T-helper 17 cell (primary cell): ENCODE results near the gene POMP. TPM values are rescaled to one million over a fixed set of nuclear protein-coding genes. Genes with fewer than 3 reads are reported as not detected.

Experiments used
- ATAC-seq: fragments of 150-1000 bp; cut with Tn5 transposase; 2 replicates; pipeline ENCODE4 v1.10.0; 2021; ENCODE audit warnings: mild to moderate bottlenecking, moderate library complexity
- DNase-seq, 3 donors: peaks; one replicate each; pipeline versions ENCODE4 v3.0.0 to v3.0.0-alpha.2; 2020 to 2021
- H3K9me3 ChIP-seq: one replicate; pipeline ENCODE4 v1.7.0; 2013; ENCODE audit warnings: low read length, mild to moderate bottlenecking; ENCODE audit not compliant: control insufficient read depth, poor library complexity, severe bottlenecking
- H3K27ac Mint-ChIP-seq: one replicate; pipeline ENCODE4 v1.8.0; 2022; ENCODE audit warnings: mild to moderate bottlenecking, moderate library complexity, mixed read lengths
- H3K27me3 Mint-ChIP-seq: one replicate; pipeline ENCODE4 v1.8.0; 2022; ENCODE audit warnings: mixed read lengths
- H3K36me3 Mint-ChIP-seq: one replicate; pipeline ENCODE4 v1.8.0; 2022; ENCODE audit warnings: low read depth, mixed read lengths
- H3K4me1 Mint-ChIP-seq: one replicate; pipeline ENCODE4 v1.8.0; 2022; ENCODE audit warnings: mild to moderate bottlenecking, mixed read lengths
- H3K4me3 Mint-ChIP-seq: one replicate; pipeline ENCODE4 v1.8.0; 2022; ENCODE audit warnings: mild to moderate bottlenecking, moderate library complexity, mixed read lengths
- total RNA-seq, 4 donors: library from RNA in 2 of 4; stranded (reverse) in 2 of 4; gene quantifications; one replicate each; pipeline ENCODE4 v1.2.3 and lab custom pipeline; 2022 to 2026

POMP gene
- total RNA-seq, 2 donors from 2014 or later = 22.9 to 29.4 TPM

GRCh38 chr13:28624707-28625432, 34.1 kb upstream of the POMP start:
- DNase-seq (no peak), ATAC-seq (no peak)
- Mint-ChIP-seq H3K27ac (no peak overlapping the region), H3K4me1 (peaks cover 7% of the 10 kb centered on the region), H3K36me3 (no peaks in the 10 kb centered on the region), H3K27me3 (no peaks in the 10 kb centered on the region), H3K4me3 (no peak overlapping the region)
- no peaks in the 10 kb centered on the region for H3K9me3 ChIP-seq

GRCh38 chr13:28626266-28626665, 32.7 kb upstream of the POMP start:
- Mint-ChIP-seq H3K36me3 (no peaks in the 10 kb centered on the region), H3K4me1 (peaks cover 7% of the 10 kb centered on the region), H3K27ac (no peak overlapping the region), H3K4me3 (no peak overlapping the region), H3K27me3 (no peaks in the 10 kb centered on the region)
- no peaks in the 10 kb centered on the region for H3K9me3 ChIP-seq
- DNase-seq = no peak
- ATAC-seq = no peak

- Mint-ChIP-seq H3K27me3 (peaks cover 14% of the 10 kb centered on the region), H3K36me3 (peaks cover 2% of the 10 kb centered on the region), H3K4me3 (no peak overlapping the region), H3K4me1 (peaks cover 5% of the 10 kb centered on the region), H3K27ac (no peak overlapping the region)
- H3K9me3 ChIP-seq = no peaks in the 10 kb centered on the region
- no peak for DNase-seq
- ATAC-seq = no peak
Measured at GRCh38 chr13:28628241-28628640, 30.7 kb upstream of the POMP start.

- ATAC-seq (no peak), DNase-seq (no peak)
- Mint-ChIP-seq H3K27me3 (peaks cover 20% of the 10 kb centered on the region), H3K27ac (no peak overlapping the region), H3K36me3 (peaks cover 2% of the 10 kb centered on the region), H3K4me1 (no peaks in the 10 kb centered on the region), H3K4me3 (no peak overlapping the region)
- H3K9me3 ChIP-seq = no peaks in the 10 kb centered on the region
Measured at GRCh38 chr13:28630869-28631268, 28.1 kb upstream of the POMP start.

- no peak for DNase-seq
- Mint-ChIP-seq H3K27ac (no peak overlapping the region), H3K36me3 (peaks cover 2% of the 10 kb centered on the region), H3K27me3 (peaks cover 20% of the 10 kb centered on the region), H3K4me1 (peaks cover 4% of the 10 kb centered on the region), H3K4me3 (no peak overlapping the region)
- H3K9me3 ChIP-seq = no peaks in the 10 kb centered on the region
- no peak for ATAC-seq
Measured at GRCh38 chr13:28631801-28632200, 27.1 kb upstream of the POMP start.

GRCh38 chr13:28636069-28636468, 22.9 kb upstream of the POMP start:
- peaks cover 2% of the 10 kb centered on the region for H3K36me3 Mint-ChIP-seq
- H3K9me3 ChIP-seq = no peaks in the 10 kb centered on the region
- no peak overlapping the region for H3K4me3 Mint-ChIP-seq
- ATAC-seq (no peak), DNase-seq (no peak)
- no peak overlapping the region for H3K27ac Mint-ChIP-seq
- H3K27me3 Mint-ChIP-seq = peaks cover 34% of the 10 kb centered on the region
- H3K4me1 Mint-ChIP-seq = peaks cover 5% of the 10 kb centered on the region

- Mint-ChIP-seq H3K4me1 (peaks cover 5% of the 10 kb centered on the region), H3K27me3 (peaks cover 37% of the 10 kb centered on the region), H3K36me3 (peaks cover 2% of the 10 kb centered on the region), H3K4me3 (no peak overlapping the region), H3K27ac (no peak overlapping the region)
- ATAC-seq = peak; percentile 79
- no peak for DNase-seq
- no peaks in the 10 kb centered on the region for H3K9me3 ChIP-seq
Measured at GRCh38 chr13:28636677-28637317, 22.1 kb upstream of the POMP start.

GRCh38 chr13:28637714-28638355, 21.1 kb upstream of the POMP start:
- Mint-ChIP-seq H3K27ac (no peak overlapping the region), H3K27me3 (peaks cover 39% of the 10 kb centered on the region), H3K4me1 (peaks cover 5% of the 10 kb centered on the region), H3K36me3 (peaks cover under 1% of the 10 kb centered on the region), H3K4me3 (no peak overlapping the region)
- H3K9me3 ChIP-seq = no peaks in the 10 kb centered on the region
- ATAC-seq (no peak), DNase-seq (no peak)

- H3K4me1 Mint-ChIP-seq = peaks cover 5% of the 10 kb centered on the region
- DNase-seq (no peak), ATAC-seq (no peak)
- H3K36me3 Mint-ChIP-seq = no peaks in the 10 kb centered on the region
- H3K27me3 Mint-ChIP-seq = peaks cover 36% of the 10 kb centered on the region
- H3K9me3 ChIP-seq = no peaks in the 10 kb centered on the region
- H3K27ac Mint-ChIP-seq = no peak overlapping the region
- H3K4me3 Mint-ChIP-seq = no peak overlapping the region
Measured at GRCh38 chr13:28638756-28639155, 20.2 kb upstream of the POMP start.

- H3K4me3 Mint-ChIP-seq = no peak overlapping the region
- H3K4me1 Mint-ChIP-seq = peaks cover 5% of the 10 kb centered on the region
- no peak overlapping the region for H3K27ac Mint-ChIP-seq
- ATAC-seq (no peak), DNase-seq (no peak)
- H3K36me3 Mint-ChIP-seq = no peaks in the 10 kb centered on the region
- peaks cover 30% of the 10 kb centered on the region for H3K27me3 Mint-ChIP-seq
- no peaks in the 10 kb centered on the region for H3K9me3 ChIP-seq
Measured at GRCh38 chr13:28640861-28641599, 17.9 kb upstream of the POMP start.

GRCh38 chr13:28641600-28641926, 17.4 kb upstream of the POMP start:
- no peak overlapping the region for H3K27ac Mint-ChIP-seq
- peaks cover 30% of the 10 kb centered on the region for H3K27me3 Mint-ChIP-seq
- no peaks in the 10 kb centered on the region for H3K36me3 Mint-ChIP-seq
- DNase-seq (no peak), ATAC-seq (no peak)
- H3K4me1 Mint-ChIP-seq = peaks cover 3% of the 10 kb centered on the region
- no peaks in the 10 kb centered on the region for H3K9me3 ChIP-seq
- no peak overlapping the region for H3K4me3 Mint-ChIP-seq

GRCh38 chr13:28650284-28650683, 8.6 kb upstream of the POMP start:
- H3K36me3 Mint-ChIP-seq = peaks cover 8% of the 10 kb centered on the region
- no peak for ATAC-seq
- H3K27me3 Mint-ChIP-seq = no peaks in the 10 kb centered on the region
- H3K27ac Mint-ChIP-seq = no peak overlapping the region
- H3K4me3 Mint-ChIP-seq = no peak overlapping the region
- no peak for DNase-seq
- H3K9me3 ChIP-seq = no peaks in the 10 kb centered on the region
- H3K4me1 Mint-ChIP-seq = peaks cover 3% of the 10 kb centered on the region

GRCh38 chr13:28651810-28652401, 7.0 kb upstream of the POMP start:
- DNase-seq (no peak), ATAC-seq (no peak)
- H3K9me3 ChIP-seq = no peaks in the 10 kb centered on the region
- Mint-ChIP-seq H3K4me1 (peaks cover 14% of the 10 kb centered on the region), H3K4me3 (no peak overlapping the region), H3K36me3 (peaks cover 8% of the 10 kb centered on the region), H3K27ac (no peak overlapping the region), H3K27me3 (no peaks in the 10 kb centered on the region)
